ENCODE results near the gene WFS1.

Gene WFS1

DNA sequence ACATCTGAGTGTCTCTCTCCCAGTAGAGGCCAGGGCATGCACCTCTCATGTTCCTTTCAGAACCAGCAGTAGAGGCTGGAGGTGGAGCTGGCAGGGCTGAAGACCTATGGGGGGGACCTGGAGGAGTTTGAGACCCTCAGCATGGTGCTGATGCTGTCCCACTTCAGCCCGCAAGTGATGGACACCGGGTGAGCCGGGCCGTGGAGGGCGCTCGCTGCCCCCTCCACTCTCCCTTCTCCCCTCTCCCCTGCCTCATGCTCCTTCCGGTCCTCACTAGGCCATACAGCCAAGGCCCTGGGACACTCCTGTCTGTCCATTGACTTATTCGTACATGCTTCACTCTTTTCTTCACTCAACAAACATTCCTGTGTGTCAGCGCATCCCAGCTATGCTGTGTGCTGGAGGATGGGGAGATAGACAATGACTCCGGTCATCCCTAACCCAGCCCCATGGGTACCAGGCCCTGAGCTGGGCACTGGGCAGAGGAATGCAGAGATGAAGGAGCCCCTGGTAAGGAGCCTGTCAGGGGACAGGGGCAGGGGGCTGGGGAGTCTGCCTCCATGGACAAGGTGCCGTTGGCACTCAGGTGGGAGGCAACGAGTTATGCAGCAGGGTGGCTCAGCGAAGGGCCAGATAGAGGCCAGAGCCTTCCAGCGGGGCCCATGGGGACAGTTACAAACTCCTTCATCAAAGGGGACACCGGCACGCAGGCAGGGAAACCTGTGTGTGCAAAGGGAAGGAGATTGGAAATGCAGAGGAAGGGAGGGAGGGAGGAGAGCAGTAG, 28.4 kb upstream of the WFS1 start:
- Histone ChIP-seq H4K20me1 (ENCODE audit: insufficient read depth, low read length) (no peaks in the 10 kb centered on the region), H3K9me3 (replicated peaks; ENCODE audit: insufficient read depth, low read length) (no peaks in the 10 kb centered on the region), H3K4me1 (ENCODE audit: low read length) (no peaks in the 10 kb centered on the region), H3K4me3 (ENCODE audit: low read length) (no peak overlapping the region), H3K4me2 (ENCODE audit: low read depth, low read length) (no peak overlapping the region), H3K27me3 (replicated peaks; ENCODE audit: insufficient read depth, low read length) (peaks cover 30% of the 10 kb centered on the region), H3K27ac (ENCODE audit: low read length) (no peak overlapping the region), H3K9me2 (replicated peaks; ENCODE audit: insufficient read depth, low read length) (no peaks in the 10 kb centered on the region), H3K9ac (ENCODE audit: low read length) (no peak overlapping the region), H3K79me2 (ENCODE audit: low read length) (no peaks in the 10 kb centered on the region), H3F3A (ENCODE audit: insufficient read depth, low read length) (no peaks in the 10 kb centered on the region), H2AFZ (ENCODE audit: low read length) (no peak overlapping the region), H3K36me3 (replicated peaks; ENCODE audit: insufficient read depth, low read length) (no peaks in the 10 kb centered on the region)
- DNase-seq = no peak
- TF ChIP-seq, protein P1, sequence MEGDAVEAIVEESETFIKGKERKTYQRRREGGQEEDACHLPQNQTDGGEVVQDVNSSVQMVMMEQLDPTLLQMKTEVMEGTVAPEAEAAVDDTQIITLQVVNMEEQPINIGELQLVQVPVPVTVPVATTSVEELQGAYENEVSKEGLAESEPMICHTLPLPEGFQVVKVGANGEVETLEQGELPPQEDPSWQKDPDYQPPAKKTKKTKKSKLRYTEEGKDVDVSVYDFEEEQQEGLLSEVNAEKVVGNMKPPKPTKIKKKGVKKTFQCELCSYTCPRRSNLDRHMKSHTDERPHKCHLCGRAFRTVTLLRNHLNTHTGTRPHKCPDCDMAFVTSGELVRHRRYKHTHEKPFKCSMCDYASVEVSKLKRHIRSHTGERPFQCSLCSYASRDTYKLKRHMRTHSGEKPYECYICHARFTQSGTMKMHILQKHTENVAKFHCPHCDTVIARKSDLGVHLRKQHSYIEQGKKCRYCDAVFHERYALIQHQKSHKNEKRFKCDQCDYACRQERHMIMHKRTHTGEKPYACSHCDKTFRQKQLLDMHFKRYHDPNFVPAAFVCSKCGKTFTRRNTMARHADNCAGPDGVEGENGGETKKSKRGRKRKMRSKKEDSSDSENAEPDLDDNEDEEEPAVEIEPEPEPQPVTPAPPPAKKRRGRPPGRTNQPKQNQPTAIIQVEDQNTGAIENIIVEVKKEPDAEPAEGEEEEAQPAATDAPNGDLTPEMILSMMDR (IDR thresholded peaks at IDR 0.05; ENCODE audit: low read length) = no peak
- TF ChIP-seq EZH2 (optimal IDR thresholded peaks at IDR 0.05; ENCODE audit: low read depth, low read length) (no peak), EZH2phosphoT487 (IDR thresholded peaks at IDR 0.05; ENCODE audit: low read length) (no peak)

DNA sequence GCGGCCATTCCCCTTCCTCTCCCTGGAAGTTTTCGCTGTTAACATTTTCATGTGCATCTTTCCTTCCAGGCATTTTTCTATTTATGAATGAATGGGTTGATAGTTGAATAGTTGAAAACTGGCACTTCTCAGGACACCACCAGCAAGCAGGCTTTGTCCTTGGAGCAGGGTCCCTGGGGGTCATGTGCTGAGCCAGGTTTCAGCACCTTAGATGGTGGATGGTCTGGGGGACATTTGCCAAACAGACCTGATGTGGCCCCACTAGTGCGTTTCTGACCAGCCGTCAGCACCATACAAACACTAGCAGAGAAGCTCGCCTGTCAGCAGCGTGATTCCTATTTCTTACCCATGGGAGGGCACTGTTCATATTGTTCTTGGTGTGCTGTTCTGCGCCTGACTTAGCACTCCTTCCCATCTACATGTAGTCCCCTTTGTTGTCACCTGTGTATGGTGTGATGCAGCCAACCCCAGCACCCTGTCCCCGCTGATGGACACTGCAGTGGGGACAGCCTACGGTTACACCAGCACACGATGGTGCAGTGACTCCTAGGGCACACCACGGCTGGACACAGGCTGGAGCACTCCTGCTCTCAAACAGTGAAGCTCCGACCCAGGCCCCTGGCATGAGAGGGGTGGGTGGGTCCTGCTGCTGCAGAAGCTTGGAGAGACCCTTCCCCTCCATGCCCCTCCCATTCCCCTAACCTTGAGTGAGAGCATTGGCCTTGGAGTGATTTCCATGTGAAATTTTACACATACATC, 27.2 kb upstream of the WFS1 start:
- Histone ChIP-seq H3K4me2 (ENCODE audit: low read depth, low read length) (no peak overlapping the region), H3K4me3 (ENCODE audit: low read length) (no peak overlapping the region), H4K20me1 (ENCODE audit: insufficient read depth, low read length) (no peaks in the 10 kb centered on the region), H3K27ac (ENCODE audit: low read length) (no peak overlapping the region), H3K9ac (ENCODE audit: low read length) (no peak overlapping the region), H3K9me3 (replicated peaks; ENCODE audit: insufficient read depth, low read length) (no peaks in the 10 kb centered on the region), H3K9me2 (replicated peaks; ENCODE audit: insufficient read depth, low read length) (no peaks in the 10 kb centered on the region), H3K27me3 (replicated peaks; ENCODE audit: insufficient read depth, low read length) (peaks cover 30% of the 10 kb centered on the region), H3F3A (ENCODE audit: insufficient read depth, low read length) (no peaks in the 10 kb centered on the region), H3K4me1 (ENCODE audit: low read length) (no peaks in the 10 kb centered on the region), H3K36me3 (replicated peaks; ENCODE audit: insufficient read depth, low read length) (no peaks in the 10 kb centered on the region), H2AFZ (ENCODE audit: low read length) (no peak overlapping the region), H3K79me2 (ENCODE audit: low read length) (no peaks in the 10 kb centered on the region)
- TF ChIP-seq, protein P1 (IDR thresholded peaks at IDR 0.05; ENCODE audit: low read length) = no peak
- TF ChIP-seq EZH2 (optimal IDR thresholded peaks at IDR 0.05; ENCODE audit: low read depth, low read length) (no peak), EZH2phosphoT487 (IDR thresholded peaks at IDR 0.05; ENCODE audit: low read length) (no peak)
- no peak for DNase-seq

DNA sequence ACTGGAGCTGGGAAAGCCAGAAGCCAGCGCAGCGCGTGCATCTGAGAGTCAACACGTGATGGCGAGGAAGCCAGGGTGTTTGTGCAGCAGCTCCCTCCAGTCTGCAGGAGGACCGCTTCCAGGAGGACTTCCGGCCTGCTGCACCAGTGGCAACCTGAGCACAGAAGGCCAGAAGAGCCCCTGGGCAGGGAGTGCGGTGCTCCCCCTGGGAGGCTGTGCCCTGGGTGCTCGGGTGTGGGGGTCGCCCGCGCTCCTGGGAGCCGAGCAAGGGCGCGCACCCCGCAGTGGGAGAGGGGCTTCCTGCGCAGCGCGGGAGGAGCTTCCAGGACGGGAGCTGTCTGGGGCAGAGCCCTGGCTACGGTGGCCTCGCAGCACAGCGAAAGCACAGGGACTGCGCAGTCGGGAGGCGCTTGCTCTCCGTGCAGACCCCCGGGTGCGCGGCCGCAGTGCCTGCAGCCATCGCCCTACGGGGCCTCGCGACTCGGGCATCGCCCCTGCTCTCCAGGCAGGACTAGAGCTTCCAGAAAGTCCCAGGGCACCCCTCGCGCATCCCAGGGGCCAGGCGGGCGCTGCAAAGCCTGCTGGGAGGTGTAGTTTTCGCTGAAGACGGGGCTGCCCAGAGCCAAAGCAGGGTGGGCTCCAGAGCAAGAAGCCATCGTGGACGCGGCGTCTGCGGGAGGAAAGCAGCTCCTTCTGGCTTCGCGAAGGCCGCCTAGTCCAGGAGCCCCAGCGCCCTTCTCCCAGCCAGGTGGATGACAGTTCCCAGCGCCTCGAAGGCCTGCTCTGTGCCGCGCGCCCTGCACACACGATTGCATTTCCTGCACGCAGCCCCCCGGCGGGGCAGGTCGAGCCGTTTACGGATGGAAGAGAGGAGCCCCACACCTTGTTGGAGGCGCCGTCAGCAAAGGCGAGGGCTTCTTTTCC, 24.1 kb upstream of the WFS1 start:
- DNase-seq = no peak
- Histone ChIP-seq H3K9me2 (replicated peaks; ENCODE audit: insufficient read depth, low read length) (no peaks in the 10 kb centered on the region), H3F3A (ENCODE audit: insufficient read depth, low read length) (no peaks in the 10 kb centered on the region), H3K9me3 (replicated peaks; ENCODE audit: insufficient read depth, low read length) (no peaks in the 10 kb centered on the region), H3K4me3 (ENCODE audit: low read length) (no peak overlapping the region), H3K4me1 (ENCODE audit: low read length) (no peaks in the 10 kb centered on the region), H3K27me3 (replicated peaks; ENCODE audit: insufficient read depth, low read length) (peaks cover 41% of the 10 kb centered on the region), H2AFZ (ENCODE audit: low read length) (no peak overlapping the region), H3K27ac (ENCODE audit: low read length) (no peak overlapping the region), H3K79me2 (ENCODE audit: low read length) (no peaks in the 10 kb centered on the region), H3K4me2 (ENCODE audit: low read depth, low read length) (no peak overlapping the region), H3K9ac (ENCODE audit: low read length) (no peak overlapping the region), H3K36me3 (replicated peaks; ENCODE audit: insufficient read depth, low read length) (no peaks in the 10 kb centered on the region), H4K20me1 (ENCODE audit: insufficient read depth, low read length) (no peaks in the 10 kb centered on the region)
- no peak for TF ChIP-seq EZH2phosphoT487 (IDR thresholded peaks at IDR 0.05; ENCODE audit: low read length)
- TF ChIP-seq, protein P1 (IDR thresholded peaks at IDR 0.05; ENCODE audit: low read length) = no peak
- TF ChIP-seq EZH2 (optimal IDR thresholded peaks at IDR 0.05; ENCODE audit: low read depth, low read length) = no peak
